Naive thymus-derived CD4-positive, alpha-beta T cell (primary cell): ENCODE measurements around the gene CELA1. TPM values are rescaled to one million over a fixed set of nuclear protein-coding genes. Genes with fewer than 3 reads are reported as not detected.

ENCODE experiments used
- polyA plus RNA-seq, 2 donors: library from polyadenylated mRNA; unstranded; fragments of 300-500 nt; fragmentation: Illumina TruSeq; gene quantifications; one replicate each; pipeline ENCODE4 v1.2.3, GENCODE V29; 2021
- total RNA-seq, 6 experiments: library from RNA in 5 of 6; stranded (reverse) in 5 of 6; gene quantifications; 1 replicate in 5 of 6; 2 replicates in 1 of 6; pipeline ENCODE4 v1.2.3 and lab custom pipeline; 2021 to 2026

Gene CELA1
- total and polyA plus RNA-seq, 7 experiments from 2014 or later: 1.1 to 9.2 (median 1.8) TPM; not detected in 1

Other genes with a start within 250 kb of the CELA1 start
- 10 to 100 TPM; 23.4 to 42.3 (median 36.6) TPM for gene TFCP2, start 173.5 kb downstream of the CELA1 start, total RNA-seq
- 10 to 100 TPM; 10.8 to 16.6 TPM for gene TFCP2, start 173.5 kb downstream of the CELA1 start, polyA plus RNA-seq
- 10 to 100 TPM in 4 of 5 experiments, 1 to 10 TPM in 1; 5.1 to 85.5 (median 33.5) TPM for gene POU6F1, start 128.6 kb downstream of the CELA1 start, total RNA-seq
- gene POU6F1, start 128.6 kb downstream of the CELA1 start, polyA plus RNA-seq: 1 to 10 TPM; 1.8 to 4.7 TPM
- 100 to 1,000 TPM; 231 to 306 (median 271) TPM for gene DAZAP2, start 107.9 kb downstream of the CELA1 start, total RNA-seq
- 1,000 to 10,000 TPM; 1,567 to 1,584 TPM for gene DAZAP2, start 107.9 kb downstream of the CELA1 start, polyA plus RNA-seq
- gene SMAGP, start 76.3 kb downstream of the CELA1 start, total RNA-seq: 1 to 10 TPM; 1.5 to 7.4 (median 4.2) TPM
- 10 to 100 TPM; 10.6 to 16.2 TPM for gene SMAGP, start 76.3 kb downstream of the CELA1 start, polyA plus RNA-seq
- 100 to 1,000 TPM; 159 to 255 (median 249) TPM for gene BIN2, start 22.5 kb downstream of the CELA1 start, total RNA-seq
- gene BIN2, start 22.5 kb downstream of the CELA1 start, polyA plus RNA-seq: 100 to 1,000 TPM; 198 to 290 TPM
- gene GALNT6, start 44.7 kb upstream of the CELA1 start, total RNA-seq: 10 to 100 TPM in 3 of 5 experiments, 1 to 10 TPM in 2; 2.5 to 19.5 (median 13.4) TPM
- 10 to 100 TPM in 1 of 2 donors, 1 to 10 TPM in 1; 6.2 to 14.0 TPM for gene GALNT6, start 44.7 kb upstream of the CELA1 start, polyA plus RNA-seq
- gene SLC4A8, start 78.2 kb upstream of the CELA1 start, total RNA-seq: 1 to 10 TPM in 4 of 5 experiments, under 1 TPM in 1; 0.97 to 8.4 (median 3.4) TPM
- under 1 TPM; 0.13 to 0.34 TPM for gene SLC4A8, start 78.2 kb upstream of the CELA1 start, polyA plus RNA-seq
- gene SCN8A, start 244.6 kb upstream of the CELA1 start, total RNA-seq: 1 to 10 TPM in 1 of 5 experiments, under 1 TPM in 4; 0.22 to 1.1 (median 0.34) TPM
- under 1 TPM; 0.01 to 0.33 TPM for gene SCN8A, start 244.6 kb upstream of the CELA1 start, polyA plus RNA-seq